Neural cell (in vitro differentiated cells): Measurements from ENCODE around the gene RPS6KA2. TPM values are rescaled to one million over a fixed set of nuclear protein-coding genes. Genes with fewer than 3 reads are reported as not detected.

Experiments
- H2AFZ ChIP-seq: fragments of 200-600, 300-800 bp; sonication (generic), shearing (Covaris generic); 2 replicates; pipeline ENCODE4 v1.6.0; 2014; ENCODE audit warnings: low read depth, mild to moderate bottlenecking, antibody characterized with exemption, low read length, moderate library complexity
- H3F3A ChIP-seq: fragments of 200-600 bp; shearing (Covaris generic); 2 replicates; pipeline ENCODE4 v1.6.1; 2016; ENCODE audit warnings: mild to moderate bottlenecking, moderate library complexity, mixed read lengths, antibody characterized with exemption, low read length; ENCODE audit not compliant: insufficient read depth, poor library complexity, severe bottlenecking
- H3K27ac ChIP-seq: fragments of 200-600, 300-800 bp; sonication (generic), shearing (Covaris generic); 2 replicates; pipeline ENCODE4 v1.5.1; 2014; ENCODE audit warnings: mild to moderate bottlenecking, low read length, moderate library complexity
- H3K27me3 ChIP-seq: fragments of 300-800, 200-600 bp; sonication (generic), shearing (Covaris generic); 2 replicates; pipeline ENCODE4 v1.6.0; 2014; ENCODE audit warnings: mild to moderate bottlenecking, low read depth, low read length, moderate library complexity; ENCODE audit not compliant: insufficient read depth
- H3K36me3 ChIP-seq: fragments of 300-800, 200-600 bp; sonication (generic), shearing (Covaris generic); 2 replicates; pipeline ENCODE4 v1.5.1; 2014; ENCODE audit warnings: mild to moderate bottlenecking, antibody characterized with exemption, low read length, moderate library complexity; ENCODE audit not compliant: insufficient read depth
- H3K4me2 ChIP-seq: fragments of 300-800, 200-600 bp; sonication (generic), shearing (Covaris generic); 2 replicates; pipeline ENCODE4 v1.6.0; 2014; ENCODE audit warnings: mild to moderate bottlenecking, low read length
- H3K4me3 ChIP-seq: fragments of 300-800, 200-600 bp; sonication (generic), shearing (Covaris generic); 2 replicates; pipeline ENCODE4 v1.5.1; 2014; ENCODE audit warnings: mild to moderate bottlenecking, low read length, moderate library complexity
- H3K79me2 ChIP-seq: fragments of 200-600 bp; shearing (Covaris generic); replicated peaks from 2 replicates; pipeline ENCODE4 v1.6.0; 2014; ENCODE audit warnings: mild to moderate bottlenecking, low read length, moderate library complexity; ENCODE audit not compliant: insufficient read depth
- H3K9ac ChIP-seq: fragments of 300-800, 200-600 bp; sonication (generic), shearing (Covaris generic); 2 replicates; pipeline ENCODE4 v1.6.1; 2016; ENCODE audit warnings: mild to moderate bottlenecking, low read length, mixed read lengths
- H3K9me2 ChIP-seq: fragments of 200-600 bp; shearing (Covaris generic); 2 replicates; pipeline ENCODE4 v1.6.1; 2016; ENCODE audit warnings: mild to moderate bottlenecking, low read length, mixed read lengths; ENCODE audit not compliant: insufficient read depth
- H3K9me3 ChIP-seq: fragments of 200-600, 300-800 bp; sonication (generic), shearing (Covaris generic); 2 replicates; pipeline ENCODE4 v1.6.1; 2016; ENCODE audit warnings: mild to moderate bottlenecking, mixed run types, low read length, moderate library complexity, mixed read lengths
- H4K20me1 ChIP-seq: fragments of 200-600 bp; shearing (Covaris generic); 2 replicates; pipeline ENCODE4 v1.6.1; 2016; ENCODE audit warnings: mild to moderate bottlenecking, mixed run types; ENCODE audit not compliant: insufficient read depth
- EP300 ChIP-seq: fragments of 450-650 bp; conservative IDR thresholded peaks from 2 replicates; pipeline ENCODE4 v1.6.1; 2014; ENCODE audit warnings: antibody characterized with exemption, mild to moderate bottlenecking, moderate library complexity; ENCODE audit not compliant: poor library complexity, severe bottlenecking
- EZH2 ChIP-seq: fragments of 200-600, 300-800 bp; shearing (Covaris generic), sonication (generic); IDR thresholded peaks from 2 replicates; pipeline ENCODE4 v1.6.1; 2014; ENCODE audit warnings: antibody characterized with exemption, low read length, borderline replicate concordance, mild to moderate bottlenecking; ENCODE audit not compliant: insufficient read depth, poor library complexity, severe bottlenecking
- MXI1 ChIP-seq: fragments of 450-650 bp; conservative IDR thresholded peaks from 2 replicates; pipeline ENCODE4 v1.6.1; 2014; ENCODE audit warnings: antibody characterized with exemption, mild to moderate bottlenecking; ENCODE audit not compliant: poor library complexity, severe bottlenecking
- POLR2AphosphoS5 ChIP-seq: IDR thresholded peaks from 2 replicates; pipeline ENCODE4 v1.6.1; 2012
- RAD21 ChIP-seq: fragments of 450-650 bp; conservative IDR thresholded peaks from 2 replicates; pipeline ENCODE4 v1.6.1; 2014; ENCODE audit warnings: antibody characterized with exemption, mild to moderate bottlenecking, moderate library complexity
- SMC3 ChIP-seq: fragments of 450-650 bp; conservative IDR thresholded peaks from 2 replicates; pipeline ENCODE4 v1.6.1; 2014; ENCODE audit warnings: antibody characterized with exemption, mild to moderate bottlenecking, moderate library complexity; ENCODE audit not compliant: poor library complexity
- TAF1 ChIP-seq: IDR thresholded peaks from 2 replicates; pipeline ENCODE4 v1.6.1; 2012; ENCODE audit warnings: low read depth
- polyA plus RNA-seq: library from polyadenylated mRNA; depleted of rRNA; stranded (reverse); fragments of >200 nt; gene quantifications from 2 replicates; pipeline ENCODE4 v1.2.3, GENCODE V29; 2014
- TF ChIP-seq, protein P1 (sequence below): IDR thresholded peaks from 2 replicates; pipeline ENCODE4 v1.6.1; 2012; ENCODE audit warnings: borderline replicate concordance
- TF ChIP-seq, protein P2 (sequence below): fragments of 450-650 bp; IDR thresholded peaks from 2 replicates; pipeline ENCODE4 v1.5.1; 2014; ENCODE audit warnings: antibody characterized with exemption, mild to moderate bottlenecking, moderate library complexity; ENCODE audit not compliant: poor library complexity, severe bottlenecking

Gene RPS6KA2
- polyA plus RNA-seq, 1 donor from 2014 or later, result 34.3 TPM

DNA sequence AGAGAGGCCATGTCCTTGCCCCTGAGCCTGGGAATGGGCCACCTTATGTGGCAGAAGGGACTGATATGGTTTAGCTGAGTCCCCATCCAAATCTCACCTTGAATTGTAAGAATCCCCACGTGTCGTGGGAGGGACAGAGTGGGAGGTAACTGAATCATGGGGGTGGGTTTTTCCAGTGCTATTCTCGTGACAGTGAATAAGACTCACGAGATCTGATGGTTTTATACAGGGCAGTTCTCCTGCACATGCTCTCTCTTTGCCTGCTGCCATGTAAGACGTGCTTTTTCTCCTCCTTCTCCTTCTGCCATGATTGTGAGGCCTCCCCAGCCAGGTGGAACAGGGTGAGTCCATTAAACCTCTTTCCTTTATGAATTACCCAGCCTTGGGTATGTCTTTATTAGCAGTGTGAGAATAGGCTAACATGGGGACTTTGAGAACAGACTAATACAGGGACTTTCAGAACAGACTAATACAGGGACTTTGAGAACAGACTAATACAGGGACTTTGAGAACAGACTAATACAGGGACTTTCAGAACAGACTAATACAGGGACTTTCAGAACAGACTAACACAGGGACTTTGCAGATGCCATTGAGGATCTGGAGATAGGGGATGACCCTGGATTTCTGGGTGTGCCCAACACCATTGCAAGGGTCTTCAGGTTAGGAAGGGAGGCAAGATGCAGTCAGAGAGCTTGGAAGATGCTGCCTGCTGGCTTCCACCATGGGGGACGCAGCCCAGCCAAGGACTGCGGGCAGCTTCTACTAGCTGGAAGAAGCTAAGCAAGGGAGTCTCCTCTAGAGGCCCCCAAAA is 127.5 kb downstream of the RPS6KA2 start:
- Histone ChIP-seq H3K79me2 (no peaks in the 10 kb centered on the region), H3K9me2 (no peaks in the 10 kb centered on the region), H2AFZ (no peak overlapping the region), H3K27me3 (no peaks in the 10 kb centered on the region), H3F3A (no peaks in the 10 kb centered on the region), H3K9me3 (no peaks in the 10 kb centered on the region), H3K4me3 (no peak overlapping the region), H3K36me3 (no peaks in the 10 kb centered on the region), H3K9ac (no peak overlapping the region), H3K27ac (no peak overlapping the region), H4K20me1 (no peaks in the 10 kb centered on the region), H3K4me2 (no peak overlapping the region)
- no peak for TF ChIP-seq MXI1
- no peak for TF ChIP-seq POLR2AphosphoS5
- no peak for TF ChIP-seq SMC3
- no peak for TF ChIP-seq RAD21
- TF ChIP-seq, protein P1, sequence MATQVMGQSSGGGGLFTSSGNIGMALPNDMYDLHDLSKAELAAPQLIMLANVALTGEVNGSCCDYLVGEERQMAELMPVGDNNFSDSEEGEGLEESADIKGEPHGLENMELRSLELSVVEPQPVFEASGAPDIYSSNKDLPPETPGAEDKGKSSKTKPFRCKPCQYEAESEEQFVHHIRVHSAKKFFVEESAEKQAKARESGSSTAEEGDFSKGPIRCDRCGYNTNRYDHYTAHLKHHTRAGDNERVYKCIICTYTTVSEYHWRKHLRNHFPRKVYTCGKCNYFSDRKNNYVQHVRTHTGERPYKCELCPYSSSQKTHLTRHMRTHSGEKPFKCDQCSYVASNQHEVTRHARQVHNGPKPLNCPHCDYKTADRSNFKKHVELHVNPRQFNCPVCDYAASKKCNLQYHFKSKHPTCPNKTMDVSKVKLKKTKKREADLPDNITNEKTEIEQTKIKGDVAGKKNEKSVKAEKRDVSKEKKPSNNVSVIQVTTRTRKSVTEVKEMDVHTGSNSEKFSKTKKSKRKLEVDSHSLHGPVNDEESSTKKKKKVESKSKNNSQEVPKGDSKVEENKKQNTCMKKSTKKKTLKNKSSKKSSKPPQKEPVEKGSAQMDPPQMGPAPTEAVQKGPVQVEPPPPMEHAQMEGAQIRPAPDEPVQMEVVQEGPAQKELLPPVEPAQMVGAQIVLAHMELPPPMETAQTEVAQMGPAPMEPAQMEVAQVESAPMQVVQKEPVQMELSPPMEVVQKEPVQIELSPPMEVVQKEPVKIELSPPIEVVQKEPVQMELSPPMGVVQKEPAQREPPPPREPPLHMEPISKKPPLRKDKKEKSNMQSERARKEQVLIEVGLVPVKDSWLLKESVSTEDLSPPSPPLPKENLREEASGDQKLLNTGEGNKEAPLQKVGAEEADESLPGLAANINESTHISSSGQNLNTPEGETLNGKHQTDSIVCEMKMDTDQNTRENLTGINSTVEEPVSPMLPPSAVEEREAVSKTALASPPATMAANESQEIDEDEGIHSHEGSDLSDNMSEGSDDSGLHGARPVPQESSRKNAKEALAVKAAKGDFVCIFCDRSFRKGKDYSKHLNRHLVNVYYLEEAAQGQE, result no peak
- TF ChIP-seq EZH2, result no peak

DNA sequence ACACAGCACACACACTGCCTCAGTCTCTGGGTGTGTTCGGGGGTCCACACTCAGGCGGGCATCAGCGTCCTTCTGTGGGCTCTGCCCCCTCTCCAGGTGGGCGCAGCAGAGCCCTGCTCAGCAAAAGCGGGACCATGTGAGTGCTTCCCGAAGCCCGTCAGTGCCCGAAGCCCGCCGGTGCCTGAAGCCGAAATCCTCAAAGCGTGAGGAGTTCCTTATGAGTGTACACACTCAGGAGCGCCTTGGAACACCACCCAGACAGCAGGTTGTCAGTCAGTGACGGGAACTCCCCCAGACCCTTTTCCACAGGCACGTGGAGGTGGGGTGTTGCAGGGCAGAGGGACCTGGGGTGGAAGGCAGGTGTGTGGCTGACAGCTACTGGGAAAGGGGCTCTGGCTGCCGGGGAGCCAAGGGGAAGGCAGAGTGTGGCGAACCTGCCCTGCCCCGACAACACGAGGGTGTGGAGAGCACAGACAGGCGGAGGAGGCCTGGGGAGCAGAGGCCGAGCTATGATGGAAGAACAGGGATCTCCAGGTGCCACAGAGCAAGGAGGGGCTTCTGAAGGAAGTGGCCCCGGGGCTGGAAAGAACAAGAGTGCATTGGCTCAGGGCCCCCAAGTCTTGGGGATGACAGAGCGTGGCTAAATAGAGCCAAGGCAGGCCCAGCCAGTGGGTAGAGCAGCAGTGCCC is 128.2 kb downstream of the RPS6KA2 start:
- Histone ChIP-seq H3K36me3 (no peaks in the 10 kb centered on the region), H3K79me2 (no peaks in the 10 kb centered on the region), H3K27me3 (no peaks in the 10 kb centered on the region), H3K9ac (no peak overlapping the region), H2AFZ (no peak overlapping the region), H3F3A (no peaks in the 10 kb centered on the region), H3K9me3 (no peaks in the 10 kb centered on the region), H3K9me2 (no peaks in the 10 kb centered on the region), H3K4me2 (no peak overlapping the region), H4K20me1 (no peaks in the 10 kb centered on the region), H3K4me3 (no peak overlapping the region), H3K27ac (no peak overlapping the region)
- TF ChIP-seq SMC3 (no peak), RAD21 (no peak), POLR2AphosphoS5 (no peak), TAF1 (no peak), EP300 (no peak), MXI1 (no peak), EZH2 (no peak)
- TF ChIP-seq, protein P2, sequence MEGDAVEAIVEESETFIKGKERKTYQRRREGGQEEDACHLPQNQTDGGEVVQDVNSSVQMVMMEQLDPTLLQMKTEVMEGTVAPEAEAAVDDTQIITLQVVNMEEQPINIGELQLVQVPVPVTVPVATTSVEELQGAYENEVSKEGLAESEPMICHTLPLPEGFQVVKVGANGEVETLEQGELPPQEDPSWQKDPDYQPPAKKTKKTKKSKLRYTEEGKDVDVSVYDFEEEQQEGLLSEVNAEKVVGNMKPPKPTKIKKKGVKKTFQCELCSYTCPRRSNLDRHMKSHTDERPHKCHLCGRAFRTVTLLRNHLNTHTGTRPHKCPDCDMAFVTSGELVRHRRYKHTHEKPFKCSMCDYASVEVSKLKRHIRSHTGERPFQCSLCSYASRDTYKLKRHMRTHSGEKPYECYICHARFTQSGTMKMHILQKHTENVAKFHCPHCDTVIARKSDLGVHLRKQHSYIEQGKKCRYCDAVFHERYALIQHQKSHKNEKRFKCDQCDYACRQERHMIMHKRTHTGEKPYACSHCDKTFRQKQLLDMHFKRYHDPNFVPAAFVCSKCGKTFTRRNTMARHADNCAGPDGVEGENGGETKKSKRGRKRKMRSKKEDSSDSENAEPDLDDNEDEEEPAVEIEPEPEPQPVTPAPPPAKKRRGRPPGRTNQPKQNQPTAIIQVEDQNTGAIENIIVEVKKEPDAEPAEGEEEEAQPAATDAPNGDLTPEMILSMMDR, result no peak
- TF ChIP-seq, protein P1, result no peak
